Liver (tissue), 3 donors: ENCODE data around the gene DPY19L1.

Source experiments
- EGR1 ChIP-seq, 2 donors: IDR thresholded peaks; 2 replicates each; pipeline ENCODE4 v1.6.1; 2016 to 2018; ENCODE audit warnings: antibody characterized with exemption in 2 of 2, low read depth in 2 of 2
- FOXA1 ChIP-seq: IDR thresholded peaks from 2 replicates; pipeline ENCODE4 v1.6.1; 2016; ENCODE audit warnings: antibody characterized with exemption
- GABPA ChIP-seq, 2 donors: IDR thresholded peaks in 1 of 2; conservative IDR thresholded peaks in 1 of 2; 2 replicates each; pipeline ENCODE4 v1.6.1; 2016; ENCODE audit warnings: antibody characterized with exemption in 2 of 2, mild to moderate bottlenecking in 1 of 2, moderate library complexity in 1 of 2
- HNF4A ChIP-seq, 2 donors: conservative IDR thresholded peaks; 2 replicates each; pipeline ENCODE4 v1.6.1; 2016; ENCODE audit warnings: antibody characterized with exemption in 2 of 2, mild to moderate bottlenecking in 2 of 2
- JUND ChIP-seq, 2 donors: IDR thresholded peaks; 2 replicates each; pipeline ENCODE4 v1.6.1; 2016; ENCODE audit warnings: antibody characterized with exemption in 2 of 2
- RAD21 ChIP-seq, 2 donors: IDR thresholded peaks; 2 replicates each; pipeline ENCODE4 v1.6.1; 2016; ENCODE audit warnings: antibody characterized with exemption in 2 of 2, mild to moderate bottlenecking in 2 of 2
- SP1 ChIP-seq: IDR thresholded peaks from 2 replicates; pipeline ENCODE4 v1.6.1; 2018; ENCODE audit warnings: antibody characterized with exemption, mild to moderate bottlenecking
- TAF1 ChIP-seq: conservative IDR thresholded peaks from 2 replicates; pipeline ENCODE4 v1.6.1; 2016; ENCODE audit warnings: antibody characterized with exemption, mild to moderate bottlenecking
- YY1 ChIP-seq: IDR thresholded peaks from 2 replicates; pipeline ENCODE4 v1.6.1; 2016; ENCODE audit warnings: antibody characterized with exemption, mild to moderate bottlenecking
- TF ChIP-seq, protein P1 (sequence below): fragments of 150-350 bp; IDR thresholded peaks from 2 replicates; pipeline ENCODE4 v1.5.1; 2017; ENCODE audit warnings: improper control_type of control experiment, low read depth, low read length; ENCODE audit not compliant: missing input control
- TF ChIP-seq, protein P2 (sequence below): IDR thresholded peaks from 2 replicates; pipeline ENCODE4 v1.6.1; 2016; ENCODE audit warnings: antibody characterized with exemption, mild to moderate bottlenecking
- TF ChIP-seq, protein P3 (sequence below): IDR thresholded peaks from 2 replicates; pipeline ENCODE4 v1.6.1; 2016; ENCODE audit warnings: antibody characterized with exemption
- TF ChIP-seq, protein P4 (sequence below): IDR thresholded peaks from 2 replicates; pipeline ENCODE4 v1.6.1; 2016; ENCODE audit warnings: antibody characterized with exemption
- TF ChIP-seq, protein P5 (sequence below): IDR thresholded peaks from 2 replicates; pipeline ENCODE4 v1.6.1; 2016; ENCODE audit warnings: antibody characterized with exemption
- donor health status: healthy.
- donor health status: healthy.

DNA sequence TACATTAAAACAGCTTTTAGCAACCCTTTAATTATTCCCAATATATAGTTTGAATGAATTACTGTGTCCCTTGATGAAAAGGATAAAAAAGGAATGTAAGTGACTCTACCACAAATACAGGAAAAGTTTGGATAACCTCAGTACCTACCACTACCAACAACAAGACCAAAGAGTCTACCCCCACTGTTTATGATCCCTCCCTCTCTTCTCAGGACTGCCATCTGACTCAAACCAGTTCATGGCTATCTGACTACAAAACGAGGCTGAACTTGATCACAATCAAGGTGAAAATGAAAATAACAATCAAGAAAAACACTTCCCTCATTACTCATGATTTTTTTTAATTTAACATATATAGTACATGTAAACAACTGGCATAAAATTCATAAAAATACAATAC is 108.7 kb downstream of the DPY19L1 start:
- TF ChIP-seq EGR1 (IDR thresholded peaks at IDR 0.05; ENCODE audit: low read depth in 2 of 2) (no peak), RAD21 (IDR thresholded peaks at IDR 0.05) (no peak), FOXA1 (no peak), YY1 (no peak), GABPA (IDR thresholded peaks at IDR 0.05 in 1 of 2, conservative IDR thresholded peaks at IDR 0.05 in 1 of 2) (no peak), TAF1 (no peak), HNF4A (conservative IDR thresholded peaks at IDR 0.05) (no peak), SP1 (no peak), JUND (IDR thresholded peaks at IDR 0.05) (no peak)
- TF ChIP-seq, protein P1, sequence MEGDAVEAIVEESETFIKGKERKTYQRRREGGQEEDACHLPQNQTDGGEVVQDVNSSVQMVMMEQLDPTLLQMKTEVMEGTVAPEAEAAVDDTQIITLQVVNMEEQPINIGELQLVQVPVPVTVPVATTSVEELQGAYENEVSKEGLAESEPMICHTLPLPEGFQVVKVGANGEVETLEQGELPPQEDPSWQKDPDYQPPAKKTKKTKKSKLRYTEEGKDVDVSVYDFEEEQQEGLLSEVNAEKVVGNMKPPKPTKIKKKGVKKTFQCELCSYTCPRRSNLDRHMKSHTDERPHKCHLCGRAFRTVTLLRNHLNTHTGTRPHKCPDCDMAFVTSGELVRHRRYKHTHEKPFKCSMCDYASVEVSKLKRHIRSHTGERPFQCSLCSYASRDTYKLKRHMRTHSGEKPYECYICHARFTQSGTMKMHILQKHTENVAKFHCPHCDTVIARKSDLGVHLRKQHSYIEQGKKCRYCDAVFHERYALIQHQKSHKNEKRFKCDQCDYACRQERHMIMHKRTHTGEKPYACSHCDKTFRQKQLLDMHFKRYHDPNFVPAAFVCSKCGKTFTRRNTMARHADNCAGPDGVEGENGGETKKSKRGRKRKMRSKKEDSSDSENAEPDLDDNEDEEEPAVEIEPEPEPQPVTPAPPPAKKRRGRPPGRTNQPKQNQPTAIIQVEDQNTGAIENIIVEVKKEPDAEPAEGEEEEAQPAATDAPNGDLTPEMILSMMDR = no peak
- TF ChIP-seq, protein P2, sequence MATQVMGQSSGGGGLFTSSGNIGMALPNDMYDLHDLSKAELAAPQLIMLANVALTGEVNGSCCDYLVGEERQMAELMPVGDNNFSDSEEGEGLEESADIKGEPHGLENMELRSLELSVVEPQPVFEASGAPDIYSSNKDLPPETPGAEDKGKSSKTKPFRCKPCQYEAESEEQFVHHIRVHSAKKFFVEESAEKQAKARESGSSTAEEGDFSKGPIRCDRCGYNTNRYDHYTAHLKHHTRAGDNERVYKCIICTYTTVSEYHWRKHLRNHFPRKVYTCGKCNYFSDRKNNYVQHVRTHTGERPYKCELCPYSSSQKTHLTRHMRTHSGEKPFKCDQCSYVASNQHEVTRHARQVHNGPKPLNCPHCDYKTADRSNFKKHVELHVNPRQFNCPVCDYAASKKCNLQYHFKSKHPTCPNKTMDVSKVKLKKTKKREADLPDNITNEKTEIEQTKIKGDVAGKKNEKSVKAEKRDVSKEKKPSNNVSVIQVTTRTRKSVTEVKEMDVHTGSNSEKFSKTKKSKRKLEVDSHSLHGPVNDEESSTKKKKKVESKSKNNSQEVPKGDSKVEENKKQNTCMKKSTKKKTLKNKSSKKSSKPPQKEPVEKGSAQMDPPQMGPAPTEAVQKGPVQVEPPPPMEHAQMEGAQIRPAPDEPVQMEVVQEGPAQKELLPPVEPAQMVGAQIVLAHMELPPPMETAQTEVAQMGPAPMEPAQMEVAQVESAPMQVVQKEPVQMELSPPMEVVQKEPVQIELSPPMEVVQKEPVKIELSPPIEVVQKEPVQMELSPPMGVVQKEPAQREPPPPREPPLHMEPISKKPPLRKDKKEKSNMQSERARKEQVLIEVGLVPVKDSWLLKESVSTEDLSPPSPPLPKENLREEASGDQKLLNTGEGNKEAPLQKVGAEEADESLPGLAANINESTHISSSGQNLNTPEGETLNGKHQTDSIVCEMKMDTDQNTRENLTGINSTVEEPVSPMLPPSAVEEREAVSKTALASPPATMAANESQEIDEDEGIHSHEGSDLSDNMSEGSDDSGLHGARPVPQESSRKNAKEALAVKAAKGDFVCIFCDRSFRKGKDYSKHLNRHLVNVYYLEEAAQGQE = no peak
- TF ChIP-seq, protein P3, sequence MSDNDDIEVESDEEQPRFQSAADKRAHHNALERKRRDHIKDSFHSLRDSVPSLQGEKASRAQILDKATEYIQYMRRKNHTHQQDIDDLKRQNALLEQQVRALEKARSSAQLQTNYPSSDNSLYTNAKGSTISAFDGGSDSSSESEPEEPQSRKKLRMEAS = no peak
- TF ChIP-seq, protein P4, sequence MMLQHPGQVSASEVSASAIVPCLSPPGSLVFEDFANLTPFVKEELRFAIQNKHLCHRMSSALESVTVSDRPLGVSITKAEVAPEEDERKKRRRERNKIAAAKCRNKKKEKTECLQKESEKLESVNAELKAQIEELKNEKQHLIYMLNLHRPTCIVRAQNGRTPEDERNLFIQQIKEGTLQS = no peak
- TF ChIP-seq, protein P5, sequence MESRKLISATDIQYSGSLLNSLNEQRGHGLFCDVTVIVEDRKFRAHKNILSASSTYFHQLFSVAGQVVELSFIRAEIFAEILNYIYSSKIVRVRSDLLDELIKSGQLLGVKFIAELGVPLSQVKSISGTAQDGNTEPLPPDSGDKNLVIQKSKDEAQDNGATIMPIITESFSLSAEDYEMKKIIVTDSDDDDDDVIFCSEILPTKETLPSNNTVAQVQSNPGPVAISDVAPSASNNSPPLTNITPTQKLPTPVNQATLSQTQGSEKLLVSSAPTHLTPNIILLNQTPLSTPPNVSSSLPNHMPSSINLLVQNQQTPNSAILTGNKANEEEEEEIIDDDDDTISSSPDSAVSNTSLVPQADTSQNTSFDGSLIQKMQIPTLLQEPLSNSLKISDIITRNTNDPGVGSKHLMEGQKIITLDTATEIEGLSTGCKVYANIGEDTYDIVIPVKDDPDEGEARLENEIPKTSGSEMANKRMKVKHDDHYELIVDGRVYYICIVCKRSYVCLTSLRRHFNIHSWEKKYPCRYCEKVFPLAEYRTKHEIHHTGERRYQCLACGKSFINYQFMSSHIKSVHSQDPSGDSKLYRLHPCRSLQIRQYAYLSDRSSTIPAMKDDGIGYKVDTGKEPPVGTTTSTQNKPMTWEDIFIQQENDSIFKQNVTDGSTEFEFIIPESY = no peak
